Measurements from ENCODE around the gene NAT9. TPM values are rescaled to one million over a fixed set of nuclear protein-coding genes. Genes with fewer than 3 reads are reported as not detected.

NAT9 gene
- polyA plus RNA-seq, 6 donors from 2014 or later, result 9.6 to 29.0 (median 15.6) TPM

- ATAC-seq (ENCODE audit: low read depth in 2 of 2) (peak; percentile 82 to 84), DNase-seq (peak; percentile 28)
- Mint-ChIP-seq H3K36me3 (no peaks in the 10 kb centered on the region), H3K9me3 (no peaks in the 10 kb centered on the region), H3K27ac (peak overlapping the region in 1 of 6 donors; percentile 65), H3K27me3 (no peaks in the 10 kb centered on the region), H3K4me1 (peaks cover 40 to 54% (median 53%) of the 10 kb centered on the region in 3 donors), H3K4me3 (peak overlapping the region in 7 of 8 donors; percentile 61 to 82 (median 74))
Measured at GRCh38 chr17:74759243-74759801, 16.8 kb downstream of the NAT9 start.

GRCh38 chr17:74758848-74759168 lies 17.3 kb downstream of the NAT9 start:
- H3K4me1 Mint-ChIP-seq, result peaks cover 42 to 59% (median 58%) of the 10 kb centered on the region in 3 donors
- DNase-seq (no peak), ATAC-seq (ENCODE audit: low read depth in 2 of 2) (peak; percentile 40 to 43)
- H3K27ac Mint-ChIP-seq, result peak overlapping the region in 1 of 6 donors; percentile 69
- H3K4me3 Mint-ChIP-seq, result peak overlapping the region in 7 of 8 donors; percentile 61 to 82 (median 74)
- no peaks in the 10 kb centered on the region for H3K36me3 Mint-ChIP-seq
- H3K27me3 Mint-ChIP-seq, result no peaks in the 10 kb centered on the region
- H3K9me3 Mint-ChIP-seq, result no peaks in the 10 kb centered on the region

DNA sequence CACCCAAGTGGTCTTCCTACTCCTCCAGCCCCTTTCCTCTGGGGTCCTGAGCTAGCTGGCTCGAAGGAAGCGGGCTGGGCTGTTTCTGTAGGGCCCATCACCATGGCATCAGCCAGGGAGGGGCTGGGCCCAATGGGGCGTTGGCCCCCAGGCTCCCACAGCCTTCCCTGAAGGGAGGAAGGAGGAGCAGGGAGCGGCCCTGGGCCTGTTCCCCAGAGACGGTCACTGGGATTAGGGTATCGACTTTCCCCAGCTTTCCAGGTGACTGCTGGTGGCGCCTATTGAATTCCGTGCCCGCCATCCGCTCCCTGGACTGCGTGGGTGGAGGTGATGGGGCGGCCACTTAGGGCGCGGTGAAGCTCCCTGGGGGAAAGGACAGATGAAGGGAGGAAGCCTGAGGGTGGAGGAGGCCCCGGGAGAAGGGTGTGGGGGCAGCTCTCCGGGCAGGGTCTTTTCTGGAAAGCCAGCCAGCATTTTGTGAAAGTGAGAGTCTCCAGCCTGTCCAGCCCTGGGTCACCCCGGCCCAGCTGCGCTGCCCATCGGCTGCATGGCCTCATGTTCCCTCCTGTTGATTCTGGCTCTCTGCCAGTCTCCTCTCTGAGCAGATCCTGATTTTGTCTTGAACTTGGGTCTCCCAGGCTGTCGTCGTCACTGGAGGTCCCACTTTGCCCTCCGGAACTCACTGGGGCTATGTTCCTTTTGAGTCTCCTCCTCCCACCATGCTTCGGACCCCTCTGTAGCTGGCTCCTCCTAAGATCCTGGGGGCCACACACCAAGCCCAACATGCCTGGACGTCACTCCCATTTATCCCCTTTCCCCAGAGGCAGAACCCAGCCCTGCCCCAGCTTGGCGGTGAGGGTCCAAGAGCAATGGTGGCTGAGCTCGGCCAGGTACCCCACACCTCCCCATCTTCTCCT lies 18.0 kb downstream of the NAT9 start:
- H3K4me1 Mint-ChIP-seq, result peaks cover 45 to 66% (median 65%) of the 10 kb centered on the region in 3 donors
- no peaks in the 10 kb centered on the region for H3K36me3 Mint-ChIP-seq
- DNase-seq, result no peak
- H3K9me3 Mint-ChIP-seq, result no peaks in the 10 kb centered on the region
- no peaks in the 10 kb centered on the region for H3K27me3 Mint-ChIP-seq
- peak overlapping the region in 6 of 8 donors; percentile 32 to 82 (median 68) for H3K4me3 Mint-ChIP-seq
- peak overlapping the region in 2 of 6 donors; percentile 71 to 90 for H3K27ac Mint-ChIP-seq
- ATAC-seq (ENCODE audit: low read depth in 2 of 2), result no peak

GRCh38 chr17:74757502-74757901 lies 18.6 kb downstream of the NAT9 start:
- H3K27me3 Mint-ChIP-seq, result no peaks in the 10 kb centered on the region
- H3K9me3 Mint-ChIP-seq, result no peaks in the 10 kb centered on the region
- ATAC-seq (ENCODE audit: low read depth in 2 of 2) (no peak), DNase-seq (no peak)
- peaks cover 52 to 72% (median 72%) of the 10 kb centered on the region in 3 donors for H3K4me1 Mint-ChIP-seq
- no peak overlapping the region for H3K27ac Mint-ChIP-seq
- H3K4me3 Mint-ChIP-seq, result peak overlapping the region in 2 of 8 donors; percentile 56 to 74
- H3K36me3 Mint-ChIP-seq, result peaks cover 0 to 5% of the 10 kb centered on the region in 2 donors

DNA sequence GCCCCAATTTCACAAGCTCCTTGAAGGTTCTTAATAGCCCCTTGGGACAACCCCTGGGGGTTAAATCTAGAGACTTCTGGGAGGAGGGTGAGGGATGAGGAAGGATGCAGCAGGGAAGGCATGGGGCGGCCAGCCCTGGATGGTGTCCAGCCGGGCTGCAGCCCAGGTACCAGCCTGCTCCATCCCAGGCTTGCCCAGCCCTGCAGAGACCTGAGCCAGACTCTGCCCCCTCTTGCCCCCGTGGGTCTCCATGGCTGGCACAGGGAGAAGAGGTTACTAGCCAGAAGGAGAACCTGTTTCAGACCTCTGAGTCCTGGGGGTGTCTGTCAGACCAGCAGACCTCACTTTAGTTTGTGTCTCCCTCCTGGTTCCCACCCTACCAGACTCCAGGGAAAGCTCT lies 19.3 kb downstream of the NAT9 start:
- Mint-ChIP-seq H3K4me3 (peak overlapping the region in 2 of 8 donors; percentile 3 to 43), H3K36me3 (peaks cover 0 to 7% of the 10 kb centered on the region in 2 donors), H3K27me3 (no peaks in the 10 kb centered on the region), H3K9me3 (no peaks in the 10 kb centered on the region), H3K4me1 (peaks cover 57 to 79% (median 76%) of the 10 kb centered on the region in 3 donors), H3K27ac (no peak overlapping the region)
- no peak for ATAC-seq (ENCODE audit: low read depth in 2 of 2)
- DNase-seq, result no peak

DNA sequence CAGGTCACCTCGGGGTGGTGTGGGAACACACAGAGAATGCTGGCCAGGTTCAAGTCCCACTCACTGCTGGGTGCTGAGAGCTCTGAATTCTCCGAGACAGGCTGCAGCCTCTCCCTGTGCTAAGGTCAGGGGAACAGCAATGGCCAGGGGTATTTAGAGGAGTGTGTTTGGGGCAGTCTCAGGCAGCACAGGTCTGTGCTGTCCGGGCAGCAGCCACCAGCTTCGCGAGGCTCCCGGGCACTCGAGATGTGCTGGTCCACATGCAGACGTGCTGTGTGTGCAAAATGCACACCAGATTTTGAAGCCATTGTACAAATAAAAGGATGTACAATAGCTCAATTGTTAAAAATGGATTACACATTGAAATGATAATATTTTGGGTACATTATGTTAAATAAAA lies 20.6 kb downstream of the NAT9 start:
- Mint-ChIP-seq H3K9me3 (no peaks in the 10 kb centered on the region), H3K36me3 (peaks cover 0 to 7% of the 10 kb centered on the region in 2 donors), H3K27me3 (no peaks in the 10 kb centered on the region), H3K27ac (peak overlapping the region in 1 of 6 donors; percentile 26), H3K4me1 (peaks cover 68 to 87% (median 87%) of the 10 kb centered on the region in 3 donors), H3K4me3 (no peak overlapping the region)
- ATAC-seq (ENCODE audit: low read depth in 2 of 2), result no peak
- no peak for DNase-seq

DNA sequence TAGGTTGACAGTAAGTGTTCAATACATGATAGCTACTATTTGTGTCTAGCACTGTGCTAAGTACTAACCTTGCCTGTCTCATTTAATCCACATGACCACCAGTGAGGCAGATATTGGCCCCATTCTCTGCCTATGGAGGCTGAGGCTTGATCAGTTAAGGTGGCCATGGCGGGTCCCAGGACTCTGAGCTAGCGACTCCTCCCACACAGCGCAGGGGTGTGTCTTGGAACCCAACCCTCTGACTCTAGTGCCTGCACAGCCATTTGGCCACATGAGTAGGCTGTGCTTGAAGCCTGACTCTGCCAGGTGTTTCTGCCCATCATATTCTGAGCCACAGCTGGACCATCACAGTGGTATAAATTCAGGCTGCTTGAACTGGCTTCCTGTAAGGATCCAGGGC lies 21.3 kb downstream of the NAT9 start:
- Mint-ChIP-seq H3K4me3 (peak overlapping the region in 1 of 8 donors; percentile 21), H3K27ac (no peak overlapping the region), H3K9me3 (no peaks in the 10 kb centered on the region), H3K36me3 (peaks cover 0 to 7% of the 10 kb centered on the region in 2 donors), H3K4me1 (peaks cover 74 to 91% (median 87%) of the 10 kb centered on the region in 3 donors), H3K27me3 (no peaks in the 10 kb centered on the region)
- no peak for DNase-seq
- ATAC-seq (ENCODE audit: low read depth in 2 of 2), result no peak

- Mint-ChIP-seq H3K27ac (peak overlapping the region in 3 of 6 donors; percentile 27 to 67 (median 63)), H3K4me3 (peak overlapping the region in 5 of 8 donors; percentile 1 to 97 (median 53)), H3K4me1 (peaks cover 60 to 79% (median 73%) of the 10 kb centered on the region in 3 donors), H3K27me3 (no peaks in the 10 kb centered on the region), H3K36me3 (peaks cover 0 to 7% of the 10 kb centered on the region in 2 donors), H3K9me3 (no peaks in the 10 kb centered on the region)
- ATAC-seq (ENCODE audit: low read depth in 2 of 2) (no peak), DNase-seq (no peak)
Measured at GRCh38 chr17:74752822-74753401, 23.2 kb downstream of the NAT9 start.

DNA sequence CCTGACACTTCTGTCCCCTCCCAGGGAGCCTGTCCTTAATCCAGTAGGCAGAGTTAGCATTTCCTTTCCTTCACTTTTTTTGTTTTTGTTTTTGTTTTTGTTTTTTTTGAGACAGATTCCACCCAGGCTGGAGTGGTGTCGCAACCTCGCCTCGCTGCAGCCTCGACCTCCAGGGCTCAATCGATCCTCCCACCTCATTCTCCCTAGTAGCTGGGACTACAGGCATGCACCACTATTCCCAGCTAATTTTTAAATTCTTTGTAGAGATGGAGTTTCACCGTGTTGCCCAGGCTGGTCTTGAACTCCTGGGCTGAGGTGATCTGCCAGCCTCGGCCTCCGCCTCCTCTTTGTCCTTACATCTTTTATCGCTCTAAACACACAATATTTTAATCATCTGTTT lies 23.7 kb downstream of the NAT9 start:
- Mint-ChIP-seq H3K4me3 (peak overlapping the region in 7 of 8 donors; percentile 1 to 97 (median 48)), H3K9me3 (no peaks in the 10 kb centered on the region), H3K36me3 (peaks cover 0 to 7% of the 10 kb centered on the region in 2 donors), H3K27ac (peak overlapping the region in 3 of 6 donors; percentile 35 to 88 (median 67)), H3K4me1 (peaks cover 55 to 79% (median 68%) of the 10 kb centered on the region in 3 donors), H3K27me3 (no peaks in the 10 kb centered on the region)
- no peak for ATAC-seq (ENCODE audit: low read depth in 2 of 2)
- DNase-seq, result no peak

DNA sequence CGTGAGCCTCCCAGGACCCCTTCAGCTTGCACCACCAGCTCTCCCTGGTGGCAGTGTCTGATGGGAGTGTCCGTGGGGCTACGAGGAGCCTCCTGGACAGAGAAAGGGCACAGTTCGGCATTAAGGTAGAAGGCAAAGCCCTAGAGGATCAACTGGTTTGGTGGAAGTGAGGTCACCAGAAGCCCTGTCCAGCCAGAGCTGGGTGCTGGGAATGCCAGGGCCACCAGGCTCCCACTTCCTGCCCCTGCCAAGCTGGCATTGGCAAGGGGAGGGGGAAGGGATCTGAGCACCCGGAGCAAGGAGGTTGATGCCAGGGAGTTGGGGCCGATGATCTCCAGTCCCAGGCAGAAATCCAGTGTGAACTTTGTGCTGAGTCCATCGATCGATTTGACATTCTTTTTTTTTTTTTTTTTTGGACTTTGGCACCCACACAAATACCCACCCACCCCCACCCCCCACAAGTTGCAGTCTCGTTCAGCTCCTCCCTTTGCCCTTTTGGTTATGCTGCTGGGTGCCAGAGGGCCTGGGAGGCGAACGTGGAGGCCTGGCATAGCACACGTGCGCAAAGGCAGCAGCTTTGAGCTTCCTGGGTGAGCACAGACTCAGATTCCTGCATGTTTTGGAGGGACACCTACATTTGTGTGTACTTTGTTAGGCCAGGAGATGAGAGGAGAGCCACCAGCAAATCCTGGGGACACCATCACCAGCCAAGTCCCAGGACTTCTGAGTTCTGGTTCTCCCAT lies 25.6 kb downstream of the NAT9 start:
- ATAC-seq (ENCODE audit: low read depth in 2 of 2), result no peak
- Mint-ChIP-seq H3K4me3 (peak overlapping the region; percentile 93 to 98 (median 96)), H3K9me3 (no peaks in the 10 kb centered on the region), H3K27ac (peak overlapping the region in 4 of 6 donors; percentile 26 to 73 (median 65)), H3K36me3 (peaks cover 0 to 7% of the 10 kb centered on the region in 2 donors), H3K4me1 (peaks cover 55 to 79% (median 66%) of the 10 kb centered on the region in 3 donors), H3K27me3 (no peaks in the 10 kb centered on the region)
- no peak for DNase-seq

- no peaks in the 10 kb centered on the region for H3K27me3 Mint-ChIP-seq
- peak overlapping the region in 4 of 6 donors; percentile 4 to 90 (median 56) for H3K27ac Mint-ChIP-seq
- peaks cover 0 to 7% of the 10 kb centered on the region in 2 donors for H3K36me3 Mint-ChIP-seq
- peak overlapping the region; percentile 93 to 98 (median 96) for H3K4me3 Mint-ChIP-seq
- ATAC-seq (ENCODE audit: low read depth in 2 of 2), result no peak
- H3K9me3 Mint-ChIP-seq, result no peaks in the 10 kb centered on the region
- no peak for DNase-seq
- peaks cover 50 to 75% (median 61%) of the 10 kb centered on the region in 3 donors for H3K4me1 Mint-ChIP-seq
Measured at GRCh38 chr17:74750039-74750326, 26.2 kb downstream of the NAT9 start.

GRCh38 chr17:74749279-74750038 lies 26.7 kb downstream of the NAT9 start:
- Mint-ChIP-seq H3K27me3 (no peaks in the 10 kb centered on the region), H3K4me3 (peak overlapping the region; percentile 93 to 98 (median 96)), H3K27ac (peak overlapping the region in 5 of 6 donors; percentile 56 to 91 (median 86)), H3K36me3 (peaks cover 0 to 7% of the 10 kb centered on the region in 2 donors), H3K4me1 (peaks cover 50 to 75% (median 61%) of the 10 kb centered on the region in 3 donors), H3K9me3 (no peaks in the 10 kb centered on the region)
- peak in 1 of 2 donors; percentile 4 for ATAC-seq (ENCODE audit: low read depth in 2 of 2)
- no peak for DNase-seq

Data from naive B cell (primary cell).